Spleen (tissue), 11 donors: ENCODE measurements around the gene THRAP3. TPM values are rescaled to one million over a fixed set of nuclear protein-coding genes. Genes with fewer than 3 reads are reported as not detected.

Experiments
- DNase-seq: peaks from one replicate; pipeline ENCODE4 v3.0.0-alpha.2; 2020
- H3K27ac ChIP-seq, 8 donors: fragments of 200-600 bp; sonication (generic) in 7 of 8; 1 replicate in 4 of 8; 2 replicates in 4 of 8; pipeline versions ENCODE4 v1.5.0 to v1.8.0; 2016 to 2021; ENCODE audit warnings: inconsistent platforms in 4 of 8, mild to moderate bottlenecking in 4 of 8, moderate library complexity in 1 of 8
- H3K27me3 ChIP-seq, 7 donors: fragments of 200-600 bp; sonication (generic) in 6 of 7; replicated peaks in 1 of 7; 1 replicate in 4 of 7; 2 replicates in 3 of 7; pipeline versions ENCODE4 v1.5.0 to v1.8.0; 2016 to 2021; ENCODE audit warnings: inconsistent platforms in 3 of 7, mild to moderate bottlenecking in 1 of 7
- H3K36me3 ChIP-seq, 6 donors: fragments of 200-600 bp; sonication (generic) in 5 of 6; 1 replicate in 4 of 6; 2 replicates in 2 of 6; pipeline versions ENCODE4 v1.5.0 to v1.8.0; 2016 to 2021; ENCODE audit warnings: inconsistent platforms in 2 of 6
- H3K4me1 ChIP-seq, 6 donors: fragments of 200-600 bp; sonication (generic) in 5 of 6; 1 replicate in 3 of 6; 2 replicates in 3 of 6; pipeline versions ENCODE4 v1.5.0 to v1.8.0; 2016 to 2021; ENCODE audit warnings: inconsistent platforms in 3 of 6
- H3K4me3 ChIP-seq, 8 donors: fragments of 200-600 bp; sonication (generic) in 7 of 8; 1 replicate in 4 of 8; 2 replicates in 4 of 8; pipeline versions ENCODE4 v1.5.0 to v1.8.0; 2016 to 2021; ENCODE audit warnings: inconsistent platforms in 4 of 8, mild to moderate bottlenecking in 4 of 8, moderate library complexity in 2 of 8
- H3K9me3 ChIP-seq, 8 donors: fragments of 200-600 bp; sonication (generic) in 7 of 8; 1 replicate in 4 of 8; 2 replicates in 4 of 8; pipeline versions ENCODE4 v1.5.0 to v1.8.0; 2016 to 2021; ENCODE audit warnings: inconsistent platforms in 4 of 8
- CTCF ChIP-seq, 11 experiments: fragments of 200-600 bp in 7 of 11; fragments of 450-650 bp in 4 of 11; sonication (generic) in 4 of 11; IDR thresholded peaks in 8 of 11; conservative IDR thresholded peaks in 3 of 11; 1 replicate in 7 of 11; 2 replicates in 4 of 11; pipeline versions ENCODE4 v1.4.0 to v1.8.0; 2016 to 2021; ENCODE audit warnings: antibody characterized with exemption in 11 of 11, inconsistent platforms in 4 of 11, mild to moderate bottlenecking in 1 of 11
- POLR2A ChIP-seq, 3 donors: fragments of 450-650 bp; IDR thresholded peaks; one replicate each; pipeline ENCODE4 v1.5.1; 2017; ENCODE audit warnings: antibody characterized with exemption in 3 of 3, mild to moderate bottlenecking in 1 of 3
- POLR2AphosphoS5 ChIP-seq, 3 donors: sonication (generic); formaldehyde crosslinking; IDR thresholded peaks; one replicate each; pipeline ENCODE4 v1.5.1; 2017; ENCODE audit warnings: antibody characterized with exemption in 3 of 3
- WGBS, 5 donors: extraction: QIAGEN DNeasy Blood & Tissue Kit in 3 of 5; methylation state at CpG; one replicate each; pipeline versions ENCODE4 v1.1.5 to v1.1.7; 2013 to 2018; 5-methylcytosine and 5-hydroxymethylcytosine counted together
- intact Hi-C: fragments of 100-400 bp; cut with DNase I; formaldehyde crosslinking; loops from one replicate; pipeline ENCODE4 v1.15.0; 2023; ENCODE audit warnings: low total_unique reads
- polyA plus RNA-seq, 3 donors: library from polyadenylated mRNA; stranded (reverse); fragments of 200-250 nt; gene quantifications; one replicate each; pipeline ENCODE4 v1.2.1, GENCODE V29; 2013
- total RNA-seq, 7 donors: library from RNA; depleted of rRNA in 3 of 7; stranded (reverse); fragments of >200 nt in 3 of 7; fragmentation: NEBNext Ultra II Directional in 4 of 7; extraction: Animal tissue kit (Norgen Biotek cat#: 25700) in 4 of 7; gene quantifications; one replicate each; pipeline versions ENCODE4 v1.1.0 to v1.2.1, GENCODE V29; 2016 to 2021
- donor health status: healthy with polysubstance abuse.
- donor health status: DM: no; HTN: no; CAD: no; lungs with moderate emphysema.
- donor health status: DM: no; HTN: no; CAD: no.
- donor health status: Bipolar disorder and iron deficiency.
- donor health status: healthy.
- donor health status: DM: no; HTN: no; CAD: no.
- donor health status: DM: yes; HTN: yes; CAD: no.

The THRAP3 gene
- total and polyA plus RNA-seq, 10 donors: 21.2 to 109 (median 86.4) TPM

- intact Hi-C loops: loop anchor here (10.0 kb wide), 1 partner anchor 132 kb away; the partner anchor contains the start of gene MAP7D1
These were observed 62.6 kb downstream of the THRAP3 start for GRCh38 chr1:36286802-36287201.

GRCh38 chr1:36287595-36287994 is 63.4 kb downstream of the THRAP3 start:
- H3K27me3 ChIP-seq: no peaks in the 10 kb centered on the region
- 93 to 97% (median 96%) methylated on average over 5 of the region's 5 CpGs for WGBS, 5 donors
- H3K27ac ChIP-seq: peak overlapping the region in 1 of 8 donors; percentile 65
- H3K4me3 ChIP-seq: no peak overlapping the region
- H3K36me3 ChIP-seq: peaks cover 3 to 98% (median 82%) of the 10 kb centered on the region in 6 donors
- H3K9me3 ChIP-seq: no peaks in the 10 kb centered on the region
- TF ChIP-seq POLR2A (IDR thresholded peaks at IDR 0.05) (no peak), CTCF (IDR thresholded peaks at IDR 0.05 in 8 of 11, conservative IDR thresholded peaks at IDR 0.05 in 3 of 11) (no peak), POLR2AphosphoS5 (IDR thresholded peaks at IDR 0.05) (no peak)
- no peak for DNase-seq
- H3K4me1 ChIP-seq: peaks cover 0 to 56% (median 28%) of the 10 kb centered on the region in 6 donors
- intact Hi-C loops: loop anchor here (10.0 kb wide), 1 partner anchor 133 kb away; the partner anchor contains the start of gene MAP7D1

More at GRCh38 chr1:36286802-36287201, 62.6 kb downstream of the THRAP3 start:
- peaks cover 0 to 56% (median 28%) of the 10 kb centered on the region in 6 donors for H3K4me1 ChIP-seq
- no peak for DNase-seq
- H3K4me3 ChIP-seq: no peak overlapping the region
- H3K9me3 ChIP-seq: no peaks in the 10 kb centered on the region
- 93 to 98% (median 95%) methylated on average over 12 to 13 of the region's 13 CpGs for WGBS, 5 donors
- H3K27me3 ChIP-seq: no peaks in the 10 kb centered on the region
- peak overlapping the region in 5 of 8 donors; percentile 22 to 65 (median 35) for H3K27ac ChIP-seq
- H3K36me3 ChIP-seq: peaks cover 3 to 98% (median 77%) of the 10 kb centered on the region in 6 donors
- TF ChIP-seq POLR2A (IDR thresholded peaks at IDR 0.05) (no peak), POLR2AphosphoS5 (IDR thresholded peaks at IDR 0.05) (peak in 2 of 3 donors; percentile 29 to 54), CTCF (IDR thresholded peaks at IDR 0.05 in 8 of 11, conservative IDR thresholded peaks at IDR 0.05 in 3 of 11) (no peak)

DNA sequence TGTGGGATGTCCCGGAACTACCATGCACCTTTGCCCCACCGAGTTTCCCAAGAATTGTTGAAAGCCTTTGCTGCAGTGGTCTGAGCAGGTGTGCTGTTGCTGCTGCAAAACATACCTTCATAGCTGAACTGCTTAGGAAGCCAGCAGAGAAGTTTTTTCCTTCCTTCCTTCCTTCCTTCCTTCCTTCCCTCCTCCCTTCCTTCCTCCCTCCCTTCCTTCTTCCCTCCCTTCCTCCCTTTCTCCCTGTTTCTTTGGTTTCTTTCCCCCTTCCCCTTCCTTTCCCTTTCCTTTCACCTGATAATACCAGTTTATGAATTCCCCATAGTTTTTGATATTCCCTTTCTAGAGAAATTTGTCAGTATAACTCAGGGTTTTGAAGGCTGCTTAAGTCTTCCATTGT is 71.1 kb downstream of the THRAP3 start:
- peaks cover 0 to 100% (median 84%) of the 10 kb centered on the region in 6 donors for H3K36me3 ChIP-seq
- WGBS, 5 donors: 69 to 94% (median 90%) methylated on average over 2 of the region's 2 CpGs
- TF ChIP-seq CTCF (IDR thresholded peaks at IDR 0.05 in 8 of 11, conservative IDR thresholded peaks at IDR 0.05 in 3 of 11): no peak
- no peak for TF ChIP-seq POLR2A (IDR thresholded peaks at IDR 0.05)
- no peak for TF ChIP-seq POLR2AphosphoS5 (IDR thresholded peaks at IDR 0.05)
- no peaks in the 10 kb centered on the region for H3K27me3 ChIP-seq
- H3K4me1 ChIP-seq: peaks cover 0 to 35% (median 12%) of the 10 kb centered on the region in 6 donors
- H3K27ac ChIP-seq: no peak overlapping the region
- DNase-seq: no peak
- intact Hi-C loops: no loop called here
- H3K9me3 ChIP-seq: no peaks in the 10 kb centered on the region
- no peak overlapping the region for H3K4me3 ChIP-seq

DNA sequence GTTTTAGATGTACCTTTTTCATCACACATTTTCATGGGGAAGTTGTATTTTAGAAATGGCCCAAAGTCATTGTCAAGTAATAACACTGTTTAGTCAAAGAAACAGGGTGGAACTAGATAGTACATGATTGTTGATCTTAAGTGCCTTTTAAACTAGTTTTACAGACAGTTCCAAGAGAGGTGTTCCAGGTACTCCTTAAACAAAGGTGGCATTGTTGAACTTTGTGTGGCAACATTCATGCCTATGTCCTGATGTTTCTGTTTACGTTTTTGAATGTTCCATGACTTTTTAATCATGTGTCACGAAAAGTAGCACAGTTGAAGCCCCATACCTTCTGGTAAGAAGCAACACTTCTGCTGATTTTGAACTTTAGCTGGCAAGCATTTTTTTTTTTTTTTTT is 72.8 kb downstream of the THRAP3 start:
- Histone ChIP-seq H3K4me1 (peaks cover 0 to 24% (median 7%) of the 10 kb centered on the region in 6 donors), H3K9me3 (no peaks in the 10 kb centered on the region), H3K27ac (no peak overlapping the region), H3K27me3 (no peaks in the 10 kb centered on the region), H3K4me3 (no peak overlapping the region), H3K36me3 (peaks cover 0 to 100% (median 84%) of the 10 kb centered on the region in 6 donors)
- intact Hi-C loops: no loop called here
- WGBS, 5 donors: 93 to 100% (median 95%) methylated on average over 2 of the region's 2 CpGs
- no peak for TF ChIP-seq POLR2AphosphoS5 (IDR thresholded peaks at IDR 0.05)
- no peak for TF ChIP-seq POLR2A (IDR thresholded peaks at IDR 0.05)
- TF ChIP-seq CTCF (IDR thresholded peaks at IDR 0.05 in 8 of 11, conservative IDR thresholded peaks at IDR 0.05 in 3 of 11): no peak
- no peak for DNase-seq
